Hepatocyte (in vitro differentiated cells): ENCODE results near the gene NCF2. TPM values are rescaled to one million over a fixed set of nuclear protein-coding genes. Genes with fewer than 3 reads are reported as not detected.

Experiments used
- DNase-seq: peaks from one replicate; pipeline ENCODE4 v3.0.0-alpha.2; 2016; ENCODE audit warnings: low spot score
- H2AFZ ChIP-seq: fragments of 200-600 bp; sonication (generic); 2 replicates; pipeline ENCODE4 v1.6.0; 2016; ENCODE audit warnings: antibody characterized with exemption, mild to moderate bottlenecking
- H3K27ac ChIP-seq: fragments of 200-600 bp; sonication (generic); 2 replicates; pipeline ENCODE4 v1.5.1; 2016; ENCODE audit warnings: mild to moderate bottlenecking
- H3K27me3 ChIP-seq: fragments of 200-600 bp; sonication (generic); 2 replicates; pipeline ENCODE4 v1.6.1; 2016
- H3K36me3 ChIP-seq: fragments of 200-600 bp; sonication (generic); replicated peaks from 2 replicates; pipeline ENCODE4 v1.5.1; 2016; ENCODE audit warnings: low read depth; ENCODE audit not compliant: insufficient read depth
- H3K4me1 ChIP-seq: fragments of 200-600 bp; sonication (generic); 2 replicates; pipeline ENCODE4 v1.5.1; 2016; ENCODE audit warnings: mild to moderate bottlenecking, moderate library complexity; ENCODE audit not compliant: insufficient read depth
- H3K4me2 ChIP-seq: fragments of 200-600 bp; sonication (generic); 2 replicates; pipeline ENCODE4 v1.6.0; 2016
- H3K4me3 ChIP-seq: fragments of 200-600 bp; sonication (generic); 2 replicates; pipeline ENCODE4 v1.5.1; 2016; ENCODE audit warnings: mild to moderate bottlenecking
- H3K79me2 ChIP-seq: fragments of 200-600 bp; sonication (generic); 2 replicates; pipeline ENCODE4 v1.6.0; 2017; ENCODE audit warnings: mild to moderate bottlenecking
- H3K9me2 ChIP-seq: fragments of 200-600 bp; sonication (generic); replicated peaks from 2 replicates; pipeline ENCODE4 v1.6.0; 2017; ENCODE audit warnings: mild to moderate bottlenecking; ENCODE audit not compliant: insufficient read depth
- H3K9me3 ChIP-seq: fragments of 200-600 bp; sonication (generic); 2 replicates; pipeline ENCODE4 v1.5.1; 2016; ENCODE audit warnings: low read depth, mild to moderate bottlenecking
- H4K20me1 ChIP-seq: fragments of 200-600 bp; sonication (generic); 2 replicates; pipeline ENCODE4 v1.6.0; 2016; ENCODE audit warnings: mild to moderate bottlenecking; ENCODE audit not compliant: insufficient read depth, poor library complexity, severe bottlenecking
- EZH2 ChIP-seq: fragments of 200-600 bp; sonication (generic); IDR thresholded peaks from 2 replicates; pipeline ENCODE4 v1.6.1; 2016; ENCODE audit warnings: antibody characterized with exemption, mild to moderate bottlenecking, borderline replicate concordance
- EZH2phosphoT487 ChIP-seq: fragments of 200-600 bp; sonication (generic); IDR thresholded peaks from one replicate; pipeline ENCODE4 v1.6.1; 2018; ENCODE audit warnings: antibody characterized with exemption, mild to moderate bottlenecking, low read depth, moderate library complexity; ENCODE audit not compliant: unreplicated experiment, severe bottlenecking
- WGBS: methylation state at CpG from one replicate; pipeline ENCODE4 v1.1.6; 2016; ENCODE audit warnings: low lambda C conversion rate; ENCODE audit errors: missing lambda C conversion rate; 5-methylcytosine and 5-hydroxymethylcytosine counted together
- polyA plus RNA-seq: library from polyadenylated mRNA; unstranded; fragments of >200 nt; fragmentation: Nextera tagmentation; extraction: Ambion mirVana; gene quantifications from 2 replicates; pipeline ENCODE4 v1.2.1, GENCODE V29; 2016
- total RNA-seq: library from RNA; depleted of rRNA; stranded (reverse); fragments of >200 nt; gene quantifications from 2 replicates; pipeline ENCODE4 v1.2.3, GENCODE V29; 2014
- TF ChIP-seq, protein P1 (sequence below): fragments of 200-600 bp; sonication (generic); IDR thresholded peaks from 2 replicates; pipeline ENCODE4 v1.5.1; 2016; ENCODE audit warnings: antibody characterized with exemption, mild to moderate bottlenecking; ENCODE audit not compliant: poor library complexity

The NCF2 gene
- total and polyA plus RNA-seq, 2 experiments from 2014 or later: 3.1 to 13.7 TPM

- Histone ChIP-seq H3K4me2 (no peak overlapping the region), H3K9me2 (no peaks in the 10 kb centered on the region), H3K27ac (no peak overlapping the region), H3K4me1 (no peaks in the 10 kb centered on the region), H3K9me3 (no peaks in the 10 kb centered on the region), H3K27me3 (no peaks in the 10 kb centered on the region), H3K4me3 (no peak overlapping the region), H4K20me1 (no peaks in the 10 kb centered on the region), H3K79me2 (no peaks in the 10 kb centered on the region), H2AFZ (no peak overlapping the region), H3K36me3 (no peaks in the 10 kb centered on the region)
- TF ChIP-seq EZH2phosphoT487: no peak
- TF ChIP-seq, protein P1, sequence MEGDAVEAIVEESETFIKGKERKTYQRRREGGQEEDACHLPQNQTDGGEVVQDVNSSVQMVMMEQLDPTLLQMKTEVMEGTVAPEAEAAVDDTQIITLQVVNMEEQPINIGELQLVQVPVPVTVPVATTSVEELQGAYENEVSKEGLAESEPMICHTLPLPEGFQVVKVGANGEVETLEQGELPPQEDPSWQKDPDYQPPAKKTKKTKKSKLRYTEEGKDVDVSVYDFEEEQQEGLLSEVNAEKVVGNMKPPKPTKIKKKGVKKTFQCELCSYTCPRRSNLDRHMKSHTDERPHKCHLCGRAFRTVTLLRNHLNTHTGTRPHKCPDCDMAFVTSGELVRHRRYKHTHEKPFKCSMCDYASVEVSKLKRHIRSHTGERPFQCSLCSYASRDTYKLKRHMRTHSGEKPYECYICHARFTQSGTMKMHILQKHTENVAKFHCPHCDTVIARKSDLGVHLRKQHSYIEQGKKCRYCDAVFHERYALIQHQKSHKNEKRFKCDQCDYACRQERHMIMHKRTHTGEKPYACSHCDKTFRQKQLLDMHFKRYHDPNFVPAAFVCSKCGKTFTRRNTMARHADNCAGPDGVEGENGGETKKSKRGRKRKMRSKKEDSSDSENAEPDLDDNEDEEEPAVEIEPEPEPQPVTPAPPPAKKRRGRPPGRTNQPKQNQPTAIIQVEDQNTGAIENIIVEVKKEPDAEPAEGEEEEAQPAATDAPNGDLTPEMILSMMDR: no peak
- no peak for TF ChIP-seq EZH2
- DNase-seq: no peak
Observed at GRCh38 chr1:183559061-183559460, 31.2 kb downstream of the NCF2 start.

DNA sequence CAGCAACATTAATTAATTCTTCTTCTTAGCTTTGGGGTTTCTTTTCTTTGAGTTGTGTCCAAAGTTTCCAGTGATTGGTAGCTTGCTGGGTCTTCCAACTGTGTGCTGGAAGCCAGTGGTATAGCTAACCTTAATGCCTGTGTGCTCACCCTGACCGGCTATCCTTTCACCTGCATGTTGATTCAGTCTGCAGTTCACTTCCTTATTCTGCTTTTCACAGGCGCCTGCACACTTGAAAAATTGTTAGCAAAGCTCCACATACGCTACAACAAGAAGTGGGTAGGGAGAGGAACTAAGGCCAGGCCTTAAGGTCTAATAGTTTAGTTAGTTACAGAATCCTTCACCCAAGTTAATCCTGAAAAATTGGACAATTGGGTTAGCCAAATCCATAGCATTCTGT, 35.7 kb downstream of the NCF2 start:
- Histone ChIP-seq H3K4me3 (no peak overlapping the region), H3K4me1 (no peaks in the 10 kb centered on the region), H3K27ac (no peak overlapping the region), H3K9me2 (no peaks in the 10 kb centered on the region), H3K9me3 (no peaks in the 10 kb centered on the region), H3K27me3 (no peaks in the 10 kb centered on the region), H3K79me2 (no peaks in the 10 kb centered on the region), H3K36me3 (no peaks in the 10 kb centered on the region), H4K20me1 (no peaks in the 10 kb centered on the region), H2AFZ (no peak overlapping the region), H3K4me2 (no peak overlapping the region)
- TF ChIP-seq, protein P1: no peak
- TF ChIP-seq EZH2phosphoT487: no peak
- no peak for TF ChIP-seq EZH2
- 91% methylated on average over 3 of the region's 3 CpGs for WGBS
- DNase-seq: no peak

DNA sequence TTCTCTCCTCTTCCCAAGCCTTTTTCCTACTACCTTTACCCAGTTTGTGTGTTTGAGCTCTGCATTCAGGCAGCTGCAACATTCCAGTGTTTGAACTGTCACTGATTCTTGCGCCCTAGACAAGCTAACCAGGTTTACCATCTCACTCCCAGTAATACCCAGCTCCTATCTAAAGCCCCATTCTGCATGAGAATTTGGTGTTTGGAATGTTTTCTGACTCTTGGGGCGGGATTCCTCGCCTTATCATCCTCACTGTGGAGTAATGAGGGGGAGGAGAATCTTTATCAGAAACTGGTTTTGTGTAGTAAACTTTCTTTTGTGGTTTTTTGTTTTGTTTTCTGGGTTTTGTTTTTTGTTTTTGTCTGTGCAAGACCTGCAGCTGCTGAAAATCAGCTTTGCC, 36.5 kb downstream of the NCF2 start:
- Histone ChIP-seq H3K9me2 (no peaks in the 10 kb centered on the region), H3K4me3 (no peak overlapping the region), H4K20me1 (no peaks in the 10 kb centered on the region), H3K4me2 (no peak overlapping the region), H3K79me2 (no peaks in the 10 kb centered on the region), H3K9me3 (no peaks in the 10 kb centered on the region), H3K27me3 (no peaks in the 10 kb centered on the region), H3K36me3 (no peaks in the 10 kb centered on the region), H3K4me1 (no peaks in the 10 kb centered on the region), H2AFZ (no peak overlapping the region), H3K27ac (no peak overlapping the region)
- no peak for TF ChIP-seq EZH2phosphoT487
- TF ChIP-seq, protein P1: no peak
- TF ChIP-seq EZH2: no peak
- no peak for DNase-seq
- WGBS: 74% methylated on average over 3 of the region's 3 CpGs

DNA sequence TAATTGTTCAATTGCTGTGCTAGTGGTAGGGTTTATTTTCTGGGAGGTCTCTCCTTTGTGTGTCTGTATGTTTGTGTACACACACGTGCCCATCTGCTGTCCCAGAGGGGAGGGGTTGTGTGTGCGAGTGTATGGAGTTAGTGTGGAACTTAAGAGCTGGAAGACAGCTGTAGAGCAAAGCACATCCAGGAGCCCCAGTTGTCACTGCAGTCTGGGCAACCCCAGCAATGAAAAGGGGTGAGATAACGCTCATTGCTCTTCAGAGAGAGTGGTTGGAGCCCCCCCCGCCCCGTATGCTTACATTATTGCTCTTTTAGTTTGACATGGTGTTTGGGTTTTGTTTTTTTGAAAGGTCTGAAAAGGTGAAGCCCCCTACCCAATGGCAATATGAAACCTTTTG, 36.9 kb downstream of the NCF2 start:
- TF ChIP-seq, protein P1: no peak
- TF ChIP-seq EZH2phosphoT487 (no peak), EZH2 (no peak)
- Histone ChIP-seq H3K79me2 (no peaks in the 10 kb centered on the region), H3K4me2 (no peak overlapping the region), H3K9me3 (no peaks in the 10 kb centered on the region), H3K36me3 (no peaks in the 10 kb centered on the region), H3K4me1 (no peaks in the 10 kb centered on the region), H3K27me3 (no peaks in the 10 kb centered on the region), H4K20me1 (no peaks in the 10 kb centered on the region), H3K27ac (no peak overlapping the region), H3K4me3 (no peak overlapping the region), H2AFZ (no peak overlapping the region), H3K9me2 (no peaks in the 10 kb centered on the region)
- WGBS: 82% methylated on average over 5 of the region's 5 CpGs
- DNase-seq: no peak
